ENCODE results near the gene RPL37A.

The RPL37A gene

DNA sequence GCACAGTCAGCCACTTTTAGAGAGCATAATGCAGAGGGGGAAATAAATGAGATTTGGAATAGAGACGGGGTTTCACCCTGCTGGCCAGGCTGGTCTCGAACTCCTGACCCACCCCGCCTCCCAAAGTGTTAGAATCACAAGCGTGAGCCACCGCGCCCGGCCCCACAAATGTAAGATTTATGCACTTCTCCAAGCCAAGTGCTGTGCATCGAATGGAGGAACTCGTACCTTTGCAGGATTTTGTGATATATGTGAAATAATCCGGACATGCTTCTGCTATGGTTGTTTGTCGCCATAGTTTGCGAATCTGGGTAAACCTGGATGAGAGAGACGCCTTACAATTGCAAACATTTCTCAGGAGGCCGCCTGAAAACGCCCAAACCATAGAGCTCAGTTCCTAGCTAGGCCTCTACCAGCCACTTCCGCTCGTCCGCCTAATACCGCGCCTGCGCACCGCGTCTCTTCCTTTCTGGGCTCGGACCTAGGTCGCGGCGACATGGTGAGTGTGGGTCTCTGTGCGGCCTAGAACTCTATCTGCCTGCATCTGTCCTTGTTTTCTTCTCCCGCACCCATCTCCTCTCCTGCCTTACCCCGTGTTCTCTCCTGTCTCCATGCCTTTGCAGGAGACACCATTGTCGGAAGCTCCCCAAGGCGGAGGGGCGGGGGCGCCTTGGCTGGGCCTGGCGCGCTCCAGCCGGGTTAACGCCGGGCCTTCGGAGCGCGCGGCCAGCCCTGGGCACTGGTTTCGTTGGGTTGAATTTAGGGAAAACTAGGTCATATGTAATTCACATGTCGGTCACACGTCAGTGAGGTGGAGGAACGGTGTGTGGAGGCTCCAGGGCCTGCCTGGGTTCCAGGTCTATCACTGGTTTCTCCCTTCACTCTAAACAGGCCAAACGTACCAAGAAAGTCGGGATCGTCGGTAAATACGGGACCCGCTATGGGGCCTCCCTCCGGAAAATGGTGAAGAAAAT lies at the start of gene RPL37A:
RPL37A (plus strand) TSS at position 466 of the 974 bp plus-strand sequence; CDS start at position 497, 31 bp downstream.
- peak; percentile 84 to 89 for DNase-seq

DNA sequence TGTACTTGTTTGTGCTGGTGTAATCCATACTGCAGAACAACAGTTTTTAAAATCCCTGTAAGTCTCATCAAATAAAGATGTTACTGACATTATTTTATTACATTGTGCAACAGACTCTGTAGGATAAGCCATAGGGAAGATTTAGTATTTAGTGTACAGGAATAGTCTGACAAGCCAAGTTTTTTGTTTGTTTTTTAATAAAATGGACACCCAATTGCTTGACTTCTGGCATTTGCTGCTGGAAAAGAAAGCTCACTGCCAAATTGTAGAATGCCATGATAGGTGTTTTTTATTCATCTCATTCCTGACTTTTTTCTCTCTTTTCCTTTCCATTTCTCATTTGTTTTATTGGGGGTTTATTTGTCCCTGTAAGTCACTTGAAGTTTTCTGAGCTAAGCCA lies 48.3 kb upstream of the RPL37A start:
- DNase-seq, result no peak

DNA sequence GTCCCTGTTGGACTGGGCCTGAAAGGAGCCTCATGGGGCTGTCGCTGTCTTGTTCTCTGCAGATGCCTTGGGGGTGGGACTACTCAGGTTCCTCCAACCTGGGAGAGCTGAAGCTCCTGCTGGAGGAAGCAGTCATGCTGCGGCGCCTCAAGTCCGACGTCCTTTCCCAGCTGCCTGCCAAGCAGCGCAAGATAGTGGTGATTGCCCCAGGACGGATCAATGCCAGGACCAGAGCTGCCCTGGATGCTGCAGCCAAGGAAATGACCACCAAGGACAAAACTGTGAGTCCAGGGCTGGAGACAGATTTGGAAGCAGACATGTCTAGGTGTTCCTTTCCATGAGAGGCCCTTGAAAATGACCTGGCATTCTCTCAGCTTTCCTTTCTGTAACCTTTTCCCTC lies 47.9 kb upstream of the RPL37A start:
- no peak for DNase-seq

DNA sequence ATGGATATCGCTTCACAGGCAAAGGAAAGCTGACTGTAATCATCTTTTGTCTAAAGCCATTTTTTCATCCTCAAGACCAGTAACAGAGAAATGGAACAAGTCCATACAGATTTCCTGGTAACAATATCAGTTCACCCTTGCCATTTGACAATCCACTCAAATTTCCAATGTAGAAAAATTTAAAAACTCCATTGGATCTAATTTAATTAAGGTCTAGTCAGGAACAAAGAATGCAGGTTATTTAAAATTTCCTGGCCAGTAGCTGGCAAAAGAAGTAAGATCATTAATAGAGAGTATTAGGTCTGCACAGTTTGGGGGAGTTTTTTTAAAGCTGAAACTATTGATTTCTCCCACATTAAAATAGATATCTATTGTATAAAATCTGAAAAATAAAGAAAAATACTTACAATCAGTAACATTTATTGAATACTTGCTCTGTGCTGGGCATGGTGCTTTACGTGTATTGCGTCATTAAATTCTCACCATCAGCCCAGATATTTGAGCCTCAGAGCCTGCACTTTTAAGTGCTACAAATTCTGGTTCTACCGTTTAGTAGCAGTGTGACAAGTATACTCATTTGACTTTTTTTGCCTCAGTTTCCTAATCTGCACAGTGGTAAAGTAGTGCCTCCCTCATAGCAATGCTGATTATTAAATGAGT lies 44.6 kb upstream of the RPL37A start:
- DNase-seq, result no peak

DNA sequence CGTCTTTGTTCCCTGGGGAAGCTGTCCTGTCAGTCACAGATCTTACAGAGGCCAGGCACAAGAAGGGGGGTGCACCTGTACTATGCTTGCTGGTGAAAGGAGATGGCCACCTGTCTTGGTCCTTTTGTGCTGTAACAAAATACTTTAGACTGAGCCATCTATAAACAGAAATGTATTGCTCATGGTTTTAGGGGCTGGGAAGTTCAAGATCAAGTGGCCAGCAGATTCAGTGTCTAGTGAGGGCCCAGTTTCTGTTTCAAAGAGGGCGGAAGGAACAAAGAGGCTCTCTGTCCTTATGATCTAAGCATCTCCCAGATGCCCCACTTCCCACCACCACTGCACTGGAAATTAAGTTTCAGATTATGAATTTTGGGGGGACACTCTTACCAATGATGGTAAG lies 35.5 kb upstream of the RPL37A start:
- no peak for DNase-seq

DNA sequence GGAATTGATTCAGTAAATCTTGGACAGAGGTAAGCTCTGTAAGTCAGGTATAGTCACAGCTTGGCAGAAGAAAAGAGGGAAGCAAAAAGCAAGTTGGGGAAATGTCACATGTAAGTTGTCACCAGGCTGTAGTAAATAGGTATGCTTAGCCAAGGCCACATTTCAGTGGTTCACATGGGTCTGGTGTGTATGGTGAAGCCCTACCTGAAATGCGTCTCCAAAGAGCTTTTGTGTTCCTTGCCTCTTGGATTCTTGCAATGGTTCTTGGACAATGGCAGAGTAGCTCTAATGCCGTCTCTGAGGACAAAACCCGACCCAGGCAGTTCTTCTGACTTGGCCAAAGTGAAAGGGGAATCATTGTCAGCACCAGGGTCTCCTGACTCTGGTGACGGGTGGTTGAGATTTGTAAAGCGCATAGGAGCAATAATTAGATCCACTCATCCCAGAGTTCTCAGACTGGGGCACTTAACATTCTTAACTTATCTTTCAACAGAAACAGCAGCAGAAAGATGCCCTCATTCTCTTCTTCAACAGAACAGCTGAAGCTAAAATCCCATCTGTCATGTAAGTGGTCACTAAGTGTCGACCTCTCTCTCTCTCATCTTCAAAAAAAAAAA lies 34.4 kb upstream of the RPL37A start:
- no peak for DNase-seq

DNA sequence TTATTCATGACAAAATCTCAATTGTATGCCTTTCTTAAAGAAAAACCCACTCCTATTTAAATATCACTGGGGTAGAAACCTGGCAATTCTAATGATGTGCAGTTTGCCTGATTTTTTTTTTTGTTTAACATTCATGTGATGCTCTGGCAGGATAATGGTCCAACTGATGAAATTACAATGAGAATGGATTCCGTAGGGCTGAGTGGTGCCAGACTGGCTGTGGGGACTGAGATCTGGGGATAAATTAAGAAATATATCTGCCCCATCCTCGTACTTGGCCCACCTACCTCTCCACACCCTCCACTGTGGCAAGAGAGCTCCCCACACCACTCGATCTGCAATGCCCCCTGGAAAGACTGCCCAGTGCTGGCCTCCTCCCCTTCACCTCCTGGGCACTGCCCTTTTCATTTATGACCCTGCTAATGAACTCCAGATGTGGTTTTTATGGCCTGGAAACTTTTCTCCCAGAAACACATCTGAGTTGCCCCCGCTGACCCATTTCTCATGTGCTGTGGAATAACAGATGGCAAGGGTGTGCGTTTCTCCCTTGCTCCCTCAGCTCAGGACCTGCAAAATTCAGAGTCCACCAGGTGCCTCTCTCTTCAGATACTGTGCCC lies 33.0 kb upstream of the RPL37A start:
- DNase-seq, result no peak

DNA sequence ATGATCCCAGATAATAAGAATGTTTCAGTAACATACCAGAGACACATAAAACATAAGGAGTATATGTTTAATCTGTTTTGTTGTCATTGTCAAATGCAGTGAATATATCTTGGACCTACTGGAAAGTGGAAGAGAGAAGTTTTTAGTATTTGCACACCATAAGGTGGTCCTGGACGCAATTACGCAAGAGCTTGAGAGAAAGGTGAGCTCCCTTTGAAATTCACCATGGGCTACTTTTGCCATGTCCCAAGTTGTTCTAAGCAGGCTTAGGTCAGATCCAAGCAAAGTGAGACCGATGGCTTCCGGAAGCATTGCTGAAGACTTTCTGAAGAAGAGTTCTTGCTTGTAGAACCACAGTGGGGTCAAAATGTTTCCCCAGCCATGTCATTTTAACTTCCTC lies 30.8 kb upstream of the RPL37A start:
- no peak for DNase-seq

DNA sequence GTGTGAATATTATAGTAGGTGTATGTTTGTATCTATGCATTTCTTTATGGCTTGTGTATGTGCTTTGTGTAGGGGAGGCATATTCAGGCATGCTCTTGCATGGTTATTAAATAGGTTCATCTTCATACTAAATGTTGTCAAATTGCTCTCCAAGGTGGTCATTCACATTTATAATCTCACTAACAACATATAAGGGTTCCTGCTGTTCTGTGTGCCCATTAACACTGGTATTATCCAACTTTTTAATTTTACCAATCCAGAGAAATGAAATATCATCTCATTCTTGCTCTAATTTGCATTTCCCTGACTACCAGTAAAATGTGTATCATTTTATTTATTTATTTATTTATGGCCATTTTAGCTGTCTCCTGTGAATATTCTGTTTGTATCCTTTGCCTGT lies 29.0 kb upstream of the RPL37A start:
- DNase-seq, result no peak

DNA sequence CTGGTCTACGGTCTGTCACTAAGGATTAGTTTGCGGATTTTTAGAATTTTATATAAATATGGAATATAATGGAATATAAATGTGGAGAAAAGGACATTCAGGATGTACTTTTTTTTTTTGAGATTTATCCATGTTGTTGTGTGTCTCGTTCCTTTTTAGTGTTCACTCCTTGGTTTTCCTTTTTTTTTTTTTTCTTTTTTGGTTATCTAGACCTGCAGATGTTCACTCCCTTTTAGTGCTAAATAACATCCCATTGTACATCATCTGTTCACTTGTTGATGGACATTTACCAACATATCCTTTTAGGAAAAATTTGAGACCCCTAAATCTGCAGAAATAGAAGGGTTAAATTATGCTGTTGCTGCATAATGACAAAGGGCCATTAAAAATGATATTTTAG lies 25.5 kb upstream of the RPL37A start:
- DNase-seq, result no peak

DNA sequence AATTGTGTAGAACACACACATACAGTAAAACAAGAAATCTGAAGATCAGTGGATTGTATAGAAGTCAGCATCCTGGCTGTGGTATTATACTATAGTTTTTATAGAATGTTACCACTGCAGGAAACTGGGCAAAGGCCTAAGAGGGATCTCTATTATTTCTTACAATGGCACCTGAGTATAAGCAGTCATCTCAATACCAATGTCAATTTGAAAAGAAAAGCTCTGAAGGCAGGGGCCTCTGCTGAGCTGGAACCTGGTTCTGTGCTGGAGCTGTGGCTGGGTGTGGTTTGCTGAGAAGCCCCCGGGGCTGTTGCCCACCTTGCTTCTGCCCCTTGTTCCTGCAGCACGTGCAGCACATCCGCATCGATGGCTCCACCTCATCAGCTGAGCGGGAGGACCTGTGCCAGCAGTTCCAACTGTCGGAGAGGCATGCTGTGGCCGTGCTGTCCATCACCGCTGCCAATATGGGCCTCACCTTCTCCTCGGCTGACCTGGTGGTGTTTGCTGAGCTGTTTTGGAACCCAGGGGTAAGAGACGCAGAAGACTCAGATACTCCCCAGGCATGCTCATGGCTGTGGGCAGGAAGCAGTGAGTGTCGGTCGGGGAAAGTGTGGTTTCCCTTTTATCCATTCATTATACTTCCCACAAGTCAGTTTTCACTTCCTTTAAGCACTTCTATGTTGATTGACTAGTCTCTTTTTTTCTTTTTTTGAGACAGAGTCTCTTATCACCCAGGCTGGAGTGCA lies 23.5 kb upstream of the RPL37A start:
- no peak for DNase-seq

DNA sequence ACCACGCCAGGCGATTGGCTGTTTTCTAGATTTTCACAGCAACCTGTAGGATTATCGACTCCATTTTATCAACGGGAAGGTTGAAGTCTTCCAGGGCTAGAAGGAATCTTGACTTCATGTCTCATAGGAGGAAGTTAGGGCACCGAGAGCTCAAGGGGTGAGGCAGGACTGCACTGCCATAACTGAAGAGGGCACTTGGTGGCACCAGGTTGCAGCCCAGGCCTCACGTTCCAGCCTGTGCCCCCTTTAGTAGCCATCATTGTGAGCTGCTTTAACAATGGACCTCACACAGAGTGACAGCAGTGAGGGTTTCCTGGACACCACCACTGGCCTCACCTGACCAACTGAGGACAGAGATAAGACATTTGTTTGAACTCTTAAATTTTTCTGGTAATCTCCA lies 22.9 kb upstream of the RPL37A start:
- no peak for DNase-seq

DNA sequence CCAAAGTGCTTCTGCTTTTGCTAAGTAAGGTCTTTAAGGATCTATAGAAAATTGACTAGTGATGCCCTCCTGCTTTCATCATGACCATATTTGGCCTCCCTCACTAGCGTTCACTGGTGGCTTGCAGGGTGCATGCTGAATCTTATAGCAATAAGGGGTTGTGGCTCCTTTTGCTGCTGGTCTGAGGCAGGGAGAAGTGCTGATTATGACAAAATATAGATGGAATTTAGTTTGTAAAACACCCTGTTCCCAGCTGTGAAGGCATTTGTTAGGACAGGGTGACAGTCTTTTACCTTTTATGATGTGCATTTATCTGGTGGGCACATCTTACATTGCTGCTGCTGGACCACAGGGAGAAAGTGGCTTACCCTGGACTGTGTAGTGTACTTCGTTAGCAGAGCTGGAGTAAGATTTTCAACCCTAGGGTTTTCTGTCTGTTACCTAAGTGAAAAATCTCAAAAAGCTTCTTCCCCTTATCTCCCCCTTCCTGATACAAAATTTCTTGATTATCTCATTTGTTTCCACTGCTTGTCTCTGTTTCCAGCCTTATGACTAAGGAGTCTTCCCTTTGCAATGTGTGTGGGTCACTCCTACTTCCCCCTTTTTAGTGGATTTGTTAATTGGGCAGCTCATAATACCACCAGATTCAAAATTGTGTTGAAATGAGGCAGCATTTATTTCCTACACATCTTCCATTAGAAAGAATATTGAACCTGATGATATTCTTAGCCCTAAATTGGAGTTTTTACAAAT lies 21.2 kb upstream of the RPL37A start:
- DNase-seq, result no peak

DNA sequence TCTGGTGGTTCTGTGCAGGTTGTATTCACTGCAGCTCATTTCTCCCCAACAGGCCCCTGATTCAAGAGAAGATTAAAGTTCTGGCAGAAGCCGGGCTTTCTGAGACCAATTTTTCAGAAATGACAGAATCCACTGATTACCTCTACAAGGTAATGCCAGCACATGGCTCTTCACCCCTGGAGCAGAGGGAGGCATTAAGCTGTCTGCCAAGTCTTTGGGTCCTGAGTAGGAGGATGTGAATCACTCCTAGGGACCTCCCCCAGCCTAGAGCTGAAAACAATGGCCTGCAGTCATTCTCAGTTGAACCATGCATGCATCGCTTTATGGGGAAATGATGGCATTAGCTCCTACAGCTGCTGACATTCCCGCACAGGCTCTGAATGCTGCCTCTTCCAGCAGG lies 20.5 kb upstream of the RPL37A start:
- DNase-seq, result no peak

DNA sequence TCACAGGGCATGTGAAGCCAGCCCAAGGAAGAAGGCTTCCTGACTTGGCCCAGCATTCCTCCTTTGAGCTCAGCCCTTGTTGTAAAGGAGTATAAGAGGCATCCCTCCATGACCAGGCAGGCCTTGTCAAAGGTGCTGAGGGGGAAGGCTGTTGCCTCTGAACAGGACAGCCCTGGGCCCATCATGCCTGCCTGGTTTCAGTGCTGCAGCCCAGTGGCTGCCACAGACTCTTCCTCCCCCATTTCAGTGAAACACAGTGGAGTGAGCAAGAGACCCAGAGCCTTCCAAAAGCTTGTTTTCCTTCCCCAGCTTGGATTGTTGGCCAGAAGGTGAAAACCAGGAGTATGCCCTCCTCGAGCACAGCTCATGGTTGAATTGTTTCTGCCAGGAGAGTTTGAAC lies 19.9 kb upstream of the RPL37A start:
- DNase-seq, result no peak

DNA sequence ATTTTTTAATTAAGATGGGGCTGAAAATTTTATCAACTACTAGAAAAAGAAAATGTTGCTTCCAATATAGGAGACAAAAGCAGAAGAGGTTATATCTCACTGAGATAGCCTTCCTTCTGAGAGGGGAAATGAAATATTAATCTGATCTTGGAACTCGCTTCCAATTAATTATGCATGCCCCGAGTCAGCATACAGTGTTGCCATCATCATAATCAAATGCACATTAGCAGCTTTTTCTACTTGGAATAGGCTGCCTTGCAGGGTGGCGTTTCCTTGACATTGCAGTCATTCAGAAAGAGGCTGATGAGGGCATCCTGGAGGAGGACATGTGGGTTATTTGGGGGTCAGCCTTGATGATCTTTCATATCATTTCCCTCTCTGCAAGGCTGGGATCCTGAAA lies 18.4 kb upstream of the RPL37A start:
- no peak for DNase-seq

DNA sequence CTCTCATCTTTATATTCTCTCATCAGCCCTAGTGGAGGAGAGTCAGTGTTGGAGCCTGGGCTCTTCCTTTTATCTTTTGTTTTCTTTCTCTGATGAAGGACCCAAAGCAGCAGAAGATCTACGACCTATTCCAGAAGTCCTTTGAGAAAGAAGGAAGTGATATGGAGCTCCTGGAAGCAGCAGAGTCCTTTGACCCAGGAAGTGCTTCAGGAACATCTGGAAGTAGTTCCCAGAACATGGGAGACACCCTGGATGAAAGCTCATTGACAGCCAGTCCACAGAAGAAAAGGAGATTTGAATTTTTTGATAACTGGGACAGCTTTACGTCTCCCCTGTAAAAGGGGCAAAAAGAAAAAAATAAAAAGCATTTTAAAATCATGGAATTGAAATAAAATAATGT lies 16.0 kb upstream of the RPL37A start:
- no peak for DNase-seq

DNA sequence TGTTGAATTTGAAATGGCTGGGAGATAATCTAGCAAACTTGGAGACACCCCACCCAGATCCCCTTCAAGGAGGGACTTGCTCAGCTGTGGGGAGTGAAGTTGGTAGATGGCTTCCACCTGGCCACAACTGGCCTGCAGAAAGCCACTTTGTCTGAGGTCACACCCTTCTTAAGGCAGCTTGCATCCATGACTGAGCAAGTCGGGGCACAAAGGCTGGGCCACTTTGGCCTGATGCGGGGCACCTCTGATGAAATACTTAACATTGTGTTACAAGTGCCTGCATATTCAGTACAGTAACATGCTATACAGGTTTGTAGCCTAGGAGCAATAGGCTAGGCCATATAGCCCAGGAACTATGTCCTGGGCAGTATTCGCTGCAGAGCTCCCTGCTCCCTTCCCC lies 13.4 kb upstream of the RPL37A start:
- no peak for DNase-seq

DNA sequence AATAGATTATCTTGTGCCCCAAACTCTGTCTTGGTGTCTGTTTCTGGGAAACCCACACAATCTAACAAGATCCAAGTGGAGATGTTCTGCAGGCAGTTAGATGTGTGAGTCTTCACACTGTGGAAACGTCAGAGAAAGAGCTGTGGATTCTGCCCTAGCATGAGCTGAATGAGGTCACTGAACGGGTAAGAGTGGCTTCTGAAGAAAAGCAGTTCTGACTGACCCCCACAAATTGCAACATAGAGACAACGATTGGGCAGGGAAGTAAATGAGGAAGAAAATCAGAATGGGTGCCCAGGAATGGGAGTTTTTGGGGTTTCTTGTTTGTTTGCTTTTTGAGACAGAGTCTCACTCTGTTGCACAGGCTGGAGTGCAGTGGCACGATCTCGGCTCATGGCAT lies 12.9 kb upstream of the RPL37A start:
- DNase-seq, result no peak

DNA sequence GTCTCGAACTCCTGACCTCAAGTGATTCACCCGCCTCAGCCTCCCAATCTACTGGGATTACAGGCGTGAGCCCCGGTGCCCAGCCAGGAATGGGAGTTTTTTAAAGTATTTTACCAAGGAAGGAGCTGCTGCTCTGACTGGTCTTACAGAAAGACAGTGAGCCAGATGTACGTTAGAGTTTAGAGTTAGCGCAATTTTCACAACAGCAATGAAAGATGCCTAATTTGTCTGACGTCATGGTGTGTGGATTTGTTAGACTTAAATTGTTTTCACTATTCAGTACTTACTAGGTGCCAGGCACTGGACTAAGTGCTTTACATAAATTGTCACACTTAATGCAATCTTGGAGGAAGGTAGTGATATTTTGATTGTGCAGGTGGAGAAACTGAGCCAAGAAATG lies 12.4 kb upstream of the RPL37A start:
- DNase-seq, result no peak

DNA sequence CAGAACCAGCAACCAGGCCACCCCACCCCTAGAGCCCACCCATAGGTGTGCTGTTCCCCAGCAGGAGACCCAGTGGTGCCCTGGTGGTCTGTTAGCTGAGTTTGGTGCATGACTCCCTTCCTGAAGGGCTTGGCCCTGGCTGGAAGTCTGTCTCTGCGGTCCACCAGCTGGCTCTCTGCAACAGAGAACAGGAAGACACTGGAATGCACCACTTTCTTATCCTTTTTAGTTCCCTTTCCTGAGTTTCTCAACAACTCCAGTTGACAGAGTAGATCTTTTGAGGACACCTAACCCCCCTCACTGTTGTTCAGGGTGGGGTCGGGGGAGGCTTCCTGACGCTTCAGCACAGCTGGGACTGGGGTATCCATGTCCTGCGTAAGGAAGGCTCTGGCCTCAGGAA lies 11.9 kb upstream of the RPL37A start:
- DNase-seq, result no peak

DNA sequence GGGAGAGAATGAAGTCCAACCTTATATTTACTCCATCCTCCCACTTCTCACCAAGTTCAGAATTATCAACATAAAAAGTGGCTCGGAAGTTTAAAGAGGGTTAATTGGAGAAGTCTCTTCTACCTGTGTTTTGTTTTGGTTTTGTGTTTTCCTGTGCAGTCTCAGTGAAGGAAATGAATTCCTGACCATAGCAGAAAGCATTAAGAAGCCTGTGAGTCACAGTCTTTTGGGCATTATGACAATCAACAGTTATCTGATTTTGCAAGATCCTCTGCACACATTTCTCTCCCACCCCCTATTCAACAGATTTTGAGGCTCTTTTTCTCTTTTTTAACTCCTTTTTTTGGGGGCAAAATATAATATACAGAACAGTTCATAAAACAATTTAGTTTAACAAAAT lies 8.6 kb upstream of the RPL37A start:
- DNase-seq, result no peak

Measured in NCI-H1930 (cell line).